22Rv1 (cell line): Measurements from ENCODE around the gene EIF2B1.

Experiments
- CTCF ChIP-seq: fragments of 450-650 bp; IDR thresholded peaks from 2 replicates; pipeline ENCODE4 v1.5.1; 2017; ENCODE audit warnings: mild to moderate bottlenecking
- ZFX ChIP-seq: fragments of 450-650 bp; IDR thresholded peaks from 2 replicates; pipeline ENCODE4 v1.6.1; 2017; ENCODE audit warnings: antibody characterized with exemption, borderline replicate concordance

DNA sequence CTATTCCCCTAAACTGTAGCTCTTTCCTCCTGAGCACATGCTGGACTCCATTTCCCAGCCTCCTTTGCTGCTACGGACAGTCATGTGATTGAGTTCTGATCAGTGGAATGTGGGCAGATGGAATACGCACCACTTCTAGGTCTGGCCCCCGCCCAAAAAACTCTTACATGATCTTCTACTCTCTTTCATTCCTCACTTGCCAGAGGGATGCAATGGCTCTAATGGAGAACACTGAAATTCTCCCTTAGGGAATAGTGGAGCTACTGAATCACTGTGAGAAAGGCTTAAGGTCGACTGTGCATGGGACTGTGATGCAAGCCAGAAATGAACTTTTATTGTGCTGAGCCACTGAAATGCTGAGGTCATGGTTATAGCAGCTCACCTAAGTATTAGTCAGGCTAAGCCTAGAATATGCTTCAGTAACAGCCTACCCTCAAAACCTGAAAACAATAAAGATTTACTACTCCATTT lies 62.1 kb downstream of the EIF2B1 start:
- TF ChIP-seq CTCF, result no peak
- TF ChIP-seq ZFX, result no peak
